ENCODE results near the gene ZNF507. TPM values are rescaled to one million over a fixed set of nuclear protein-coding genes. Genes with fewer than 3 reads are reported as not detected.
"Not testable (repeated sequence)": the region's sequence is repeated elsewhere in the genome, so short reads cannot be mapped to it uniquely, and the experiment has no call there.

ZNF507 gene
- total RNA-seq, 1 donor = 13.0 TPM

- not testable (repeated sequence) for H3K4me3 ChIP-seq (ENCODE audit: low read depth, low read length); DNase-seq (ENCODE audit: low read depth)
- peak; percentile 56 for TF ChIP-seq CTCF (IDR thresholded peaks at IDR 0.05; ENCODE audit: insufficient read depth, low read depth, low read length)
Measured at GRCh38 chr19:32377088-32377487, 31.7 kb downstream of the ZNF507 start.

- TF ChIP-seq CTCF (IDR thresholded peaks at IDR 0.05; ENCODE audit: insufficient read depth, low read depth, low read length) = no peak
- DNase-seq (ENCODE audit: low read depth) = no peak
- no peak overlapping the region for H3K4me3 ChIP-seq (ENCODE audit: low read depth, low read length)
Measured at GRCh38 chr19:32380269-32380668, 34.9 kb downstream of the ZNF507 start.

GRCh38 chr19:32387701-32388392 lies 42.4 kb downstream of the ZNF507 start:
- no peak for TF ChIP-seq CTCF (IDR thresholded peaks at IDR 0.05; ENCODE audit: insufficient read depth, low read depth, low read length)
- no peak overlapping the region for H3K4me3 ChIP-seq (ENCODE audit: low read depth, low read length)
- DNase-seq (ENCODE audit: low read depth) = peak; percentile 86

- no peak overlapping the region for H3K4me3 ChIP-seq (ENCODE audit: low read depth, low read length)
- DNase-seq (ENCODE audit: low read depth) = no peak
- no peak for TF ChIP-seq CTCF (IDR thresholded peaks at IDR 0.05; ENCODE audit: insufficient read depth, low read depth, low read length)
Measured at GRCh38 chr19:32388393-32388855, 43.0 kb downstream of the ZNF507 start.

- no peak for TF ChIP-seq CTCF (IDR thresholded peaks at IDR 0.05; ENCODE audit: insufficient read depth, low read depth, low read length)
- no peak for DNase-seq (ENCODE audit: low read depth)
- no peak overlapping the region for H3K4me3 ChIP-seq (ENCODE audit: low read depth, low read length)
Measured at GRCh38 chr19:32392901-32393300, 47.5 kb downstream of the ZNF507 start.

- no peak overlapping the region for H3K4me3 ChIP-seq (ENCODE audit: low read depth, low read length)
- no peak for DNase-seq (ENCODE audit: low read depth)
- TF ChIP-seq CTCF (IDR thresholded peaks at IDR 0.05; ENCODE audit: insufficient read depth, low read depth, low read length) = no peak
Measured at GRCh38 chr19:32396046-32396652, 50.7 kb downstream of the ZNF507 start.
